H9 (cell line): ENCODE data around the gene EPHA4. TPM values are rescaled to one million over a fixed set of nuclear protein-coding genes. Genes with fewer than 3 reads are reported as not detected.

Experiments used
- DNase-seq: peaks from one replicate; pipeline ENCODE4 v3.0.0-alpha.2; 2017
- H2AFZ ChIP-seq: one replicate; pipeline ENCODE4 v1.6.1; 2013; ENCODE audit warnings: mild to moderate bottlenecking, low read length, control low read depth, moderate library complexity
- H2AK5ac ChIP-seq: 2 replicates; pipeline ENCODE4 v1.6.1; 2013; ENCODE audit warnings: low read length, control low read depth, mixed read lengths; ENCODE audit not compliant: insufficient read length
- H2BK120ac ChIP-seq: one replicate; pipeline ENCODE4 v1.6.1; 2013; ENCODE audit warnings: low read depth, mild to moderate bottlenecking, low read length, control low read depth, inconsistent platforms; ENCODE audit not compliant: poor library complexity, severe bottlenecking
- H2BK12ac ChIP-seq: 2 replicates; pipeline ENCODE4 v1.6.1; 2013; ENCODE audit warnings: low read length, control low read depth, mixed read lengths, low read depth; ENCODE audit not compliant: insufficient read length
- H2BK15ac ChIP-seq: 2 replicates; pipeline ENCODE4 v1.6.1; 2013; ENCODE audit warnings: low read depth, low read length, control low read depth
- H2BK20ac ChIP-seq: one replicate; pipeline ENCODE4 v1.6.1; 2013; ENCODE audit warnings: low read depth, mild to moderate bottlenecking, low read length, control low read depth, inconsistent platforms; ENCODE audit not compliant: poor library complexity, severe bottlenecking
- H2BK5ac ChIP-seq: 2 replicates; pipeline ENCODE4 v1.6.1; 2013; ENCODE audit warnings: low read length, control low read depth, mixed read lengths; ENCODE audit not compliant: insufficient read length
- H3K14ac ChIP-seq: 2 replicates; pipeline ENCODE4 v1.6.1; 2013; ENCODE audit warnings: low read length, control low read depth; ENCODE audit not compliant: insufficient read depth
- H3K18ac ChIP-seq: 2 replicates; pipeline ENCODE4 v1.6.1; 2013; ENCODE audit warnings: low read depth, mild to moderate bottlenecking, mixed read lengths, low read length, control low read depth; ENCODE audit not compliant: insufficient read length
- H3K23ac ChIP-seq: 2 replicates; pipeline ENCODE4 v1.6.1; 2013; ENCODE audit warnings: low read length, control low read depth, mixed read lengths, low read depth; ENCODE audit not compliant: insufficient read length
- H3K23me2 ChIP-seq: 2 replicates; pipeline ENCODE4 v1.6.1; 2013; ENCODE audit warnings: low read depth, mild to moderate bottlenecking, mixed read lengths, low read length, control low read depth; ENCODE audit not compliant: insufficient read length, poor library complexity, severe bottlenecking
- H3K27ac ChIP-seq: 2 replicates; pipeline ENCODE4 v1.5.1; 2013; ENCODE audit warnings: low read length, control low read depth, mixed read lengths, low read depth; ENCODE audit not compliant: insufficient read length
- H3K27me3 ChIP-seq: 2 replicates; pipeline ENCODE4 v1.6.1; 2013; ENCODE audit warnings: low read length, control low read depth, inconsistent platforms; ENCODE audit not compliant: insufficient read depth
- H3K4ac ChIP-seq: 2 replicates; pipeline ENCODE4 v1.6.1; 2013; ENCODE audit warnings: low read depth, mild to moderate bottlenecking, control low read depth, inconsistent platforms, low read length, moderate library complexity
- H3K4me1 ChIP-seq: 2 replicates; pipeline ENCODE4 v1.6.1; 2013; ENCODE audit warnings: low read length, control low read depth, inconsistent platforms; ENCODE audit not compliant: insufficient read depth
- H3K4me2 ChIP-seq: 2 replicates; pipeline ENCODE4 v1.6.1; 2013; ENCODE audit warnings: low read length, control low read depth, mixed read lengths; ENCODE audit not compliant: insufficient read length, insufficient read depth
- H3K56ac ChIP-seq: 2 replicates; pipeline ENCODE4 v1.6.1; 2013; ENCODE audit warnings: low read depth, mild to moderate bottlenecking, mixed read lengths, low read length, control low read depth; ENCODE audit not compliant: insufficient read length
- H3K79me1 ChIP-seq: 2 replicates; pipeline ENCODE4 v1.6.1; 2013; ENCODE audit warnings: low read depth, mild to moderate bottlenecking, moderate library complexity, low read length, control low read depth, inconsistent platforms; ENCODE audit not compliant: insufficient read depth, poor library complexity, severe bottlenecking
- H3K79me2 ChIP-seq: 2 replicates; pipeline ENCODE4 v1.6.1; 2013; ENCODE audit warnings: low read length, control low read depth, inconsistent platforms; ENCODE audit not compliant: insufficient read depth
- H3K9ac ChIP-seq: 2 replicates; pipeline ENCODE4 v1.6.1; 2013; ENCODE audit warnings: low read length, control low read depth, mixed read lengths; ENCODE audit not compliant: insufficient read length; ENCODE audit errors: extremely low read depth
- H3K9me3 ChIP-seq: one replicate; pipeline ENCODE4 v1.6.1; 2013; ENCODE audit warnings: low read depth, low read length, inconsistent platforms; ENCODE audit not compliant: control insufficient read depth
- H3T11ph ChIP-seq: one replicate; pipeline ENCODE4 v1.6.1; 2013; ENCODE audit warnings: mild to moderate bottlenecking, low read length, control low read depth, inconsistent platforms
- H4K20me1 ChIP-seq: one replicate; pipeline ENCODE4 v1.6.1; 2013; ENCODE audit not compliant: control insufficient read depth, insufficient read length, insufficient read depth
- H4K5ac ChIP-seq: 2 replicates; pipeline ENCODE4 v1.6.1; 2013; ENCODE audit warnings: low read depth, mild to moderate bottlenecking, mixed read lengths, low read length, control low read depth; ENCODE audit not compliant: insufficient read length
- H4K8ac ChIP-seq: replicated peaks from 2 replicates; pipeline ENCODE4 v1.6.1; 2013; ENCODE audit warnings: low read length, control low read depth, mixed read lengths, low read depth; ENCODE audit not compliant: insufficient read length
- H4K91ac ChIP-seq: 2 replicates; pipeline ENCODE4 v1.6.1; 2013; ENCODE audit warnings: low read depth, mild to moderate bottlenecking, moderate library complexity, mixed read lengths, low read length, control low read depth; ENCODE audit not compliant: insufficient read length
- H3K27ac Mint-ChIP-seq, 3 experiments: 2 replicates in 2 of 3; 3 replicates in 1 of 3; pipeline ENCODE4 v1.8.0; 2020 to 2021; ENCODE audit warnings: mixed read lengths in 3 of 3, mild to moderate bottlenecking in 1 of 3, moderate library complexity in 1 of 3
- H3K27me3 Mint-ChIP-seq: 2 replicates; pipeline ENCODE4 v1.8.0; 2021; ENCODE audit warnings: low read depth, mild to moderate bottlenecking, moderate library complexity, mixed read lengths
- H3K36me3 Mint-ChIP-seq, 3 experiments: 2 replicates in 2 of 3; 3 replicates in 1 of 3; pipeline ENCODE4 v1.8.0; 2020 to 2021; ENCODE audit warnings: low read depth in 3 of 3, mixed read lengths in 3 of 3; ENCODE audit not compliant: insufficient read depth in 1 of 3
- H3K4me1 Mint-ChIP-seq, 2 experiments: 2 replicates each; pipeline ENCODE4 v1.8.0; 2020; ENCODE audit warnings: mixed read lengths in 2 of 2
- H3K4me3 Mint-ChIP-seq, 2 experiments: 2 replicates in 1 of 2; 3 replicates in 1 of 2; pipeline ENCODE4 v1.8.0; 2020 to 2021; ENCODE audit warnings: mild to moderate bottlenecking in 2 of 2, mixed read lengths in 2 of 2, moderate library complexity in 1 of 2
- H3K9me3 Mint-ChIP-seq, 2 experiments: 2 replicates in 1 of 2; 3 replicates in 1 of 2; pipeline ENCODE4 v1.8.0; 2020; ENCODE audit warnings: mild to moderate bottlenecking in 2 of 2, mixed read lengths in 2 of 2, moderate library complexity in 1 of 2
- CTCF ChIP-seq: fragments of 200-600 bp; sonication (generic); conservative IDR thresholded peaks from 3 replicates; pipeline ENCODE4 v1.8.0; 2021; ENCODE audit warnings: antibody characterized with exemption, mild to moderate bottlenecking
- WGBS: extraction: QIAGEN DNeasy Blood & Tissue Kit; methylation state at CpG from one replicate; pipeline ENCODE4 v1.1.7; 2013; ENCODE audit warnings: missing lambda C conversion rate, low lambda C conversion rate, mixed read lengths; ENCODE audit not compliant: insufficient read length; ENCODE audit errors: extremely low coverage; 5-methylcytosine and 5-hydroxymethylcytosine counted together
- total RNA-seq: library from RNA; stranded (reverse); gene quantifications from 2 replicates; pipeline ENCODE4 v1.2.1, GENCODE V29; 2021

Gene EPHA4
- total RNA-seq, 1 experiment from 2014 or later = 25.1 TPM

- H2BK20ac ChIP-seq = no peak overlapping the region
- no peak overlapping the region for H3K18ac ChIP-seq
- H3T11ph ChIP-seq = no peak overlapping the region
- no peak overlapping the region for H2AK5ac ChIP-seq
- H3K56ac ChIP-seq = no peak overlapping the region
- no peak overlapping the region for H3K23ac ChIP-seq
- H2AFZ ChIP-seq = no peak overlapping the region
- H3K9ac ChIP-seq = no peak overlapping the region
- no peaks in the 10 kb centered on the region for H3K23me2 ChIP-seq
- H3K4me3 Mint-ChIP-seq = no peak overlapping the region
- H3K27ac ChIP-seq = no peak overlapping the region
- no peak overlapping the region for H2BK12ac ChIP-seq
- peaks cover 6 to 40% of the 10 kb centered on the region in 2 experiments for H3K4me1 Mint-ChIP-seq
- no peak overlapping the region for H2BK5ac ChIP-seq
- no peak overlapping the region for H4K91ac ChIP-seq
- no peaks in the 10 kb centered on the region for H3K79me2 ChIP-seq
- H4K5ac ChIP-seq = no peak overlapping the region
- DNase-seq = no peak
- H4K20me1 ChIP-seq = no peaks in the 10 kb centered on the region
- H3K14ac ChIP-seq = no peak overlapping the region
- no peak overlapping the region for H3K27ac Mint-ChIP-seq
- H3K4ac ChIP-seq = no peak overlapping the region
- no peak overlapping the region for H4K8ac ChIP-seq
- no peak for TF ChIP-seq CTCF
- no peaks in the 10 kb centered on the region for H3K79me1 ChIP-seq
- H3K4me1 ChIP-seq = no peaks in the 10 kb centered on the region
- H3K4me2 ChIP-seq = no peak overlapping the region
- H2BK120ac ChIP-seq = no peak overlapping the region
- WGBS = no CpG with 5 or more reads among the region's 3 CpGs
- no peak overlapping the region for H2BK15ac ChIP-seq
- no peaks in the 10 kb centered on the region for H3K27me3 Mint-ChIP-seq
- H3K9me3 Mint-ChIP-seq = no peaks in the 10 kb centered on the region
- H3K9me3 ChIP-seq = no peaks in the 10 kb centered on the region
- no peaks in the 10 kb centered on the region for H3K27me3 ChIP-seq
- H3K36me3 Mint-ChIP-seq = peaks cover 0 to 15% (median 2%) of the 10 kb centered on the region in 3 experiments; a peak in 3 of 7 replicates
Measured at GRCh38 chr2:221490506-221491060, 81.5 kb downstream of the EPHA4 start.
